HG03342 (cell line): ENCODE data around the gene ACBD6.

Experiments used
- ATAC-seq: cut with Tn5 transposase; IDR thresholded peaks from one replicate; pipeline ENCODE4 v1.9.1; 2021; ENCODE audit warnings: mild to moderate bottlenecking, moderate library complexity; ENCODE audit not compliant: unreplicated experiment

Gene ACBD6

GRCh38 chr1:180261030-180261429, 241.3 kb downstream of the ACBD6 start:
- ATAC-seq: no peak

- ATAC-seq: no peak
Measured at GRCh38 chr1:180260541-180260940, 241.8 kb downstream of the ACBD6 start.

- ATAC-seq: no peak
Measured at GRCh38 chr1:180259431-180260338, 242.7 kb downstream of the ACBD6 start.

GRCh38 chr1:180258935-180259334, 243.4 kb downstream of the ACBD6 start:
- ATAC-seq: no peak

GRCh38 chr1:180258290-180258689, 244.1 kb downstream of the ACBD6 start:
- no peak for ATAC-seq

- no peak for ATAC-seq
Measured at GRCh38 chr1:180257486-180257885, 244.9 kb downstream of the ACBD6 start.

GRCh38 chr1:180257028-180257386, 245.4 kb downstream of the ACBD6 start:
- no peak for ATAC-seq

GRCh38 chr1:180256341-180257027, 245.9 kb downstream of the ACBD6 start:
- ATAC-seq: no peak

- no peak for ATAC-seq
Measured at GRCh38 chr1:180255536-180256340, 246.6 kb downstream of the ACBD6 start.

GRCh38 chr1:180254854-180255253, 247.5 kb downstream of the ACBD6 start:
- no peak for ATAC-seq

GRCh38 chr1:180254496-180254819, 247.9 kb downstream of the ACBD6 start:
- ATAC-seq: no peak

GRCh38 chr1:180253585-180254495, 248.5 kb downstream of the ACBD6 start:
- ATAC-seq: no peak

- no peak for ATAC-seq
Measured at GRCh38 chr1:180252638-180253536, 249.5 kb downstream of the ACBD6 start.

- no peak for ATAC-seq
Measured at GRCh38 chr1:180251526-180252305, 250.7 kb downstream of the ACBD6 start.

- no peak for ATAC-seq
Measured at GRCh38 chr1:180250883-180251509, 251.4 kb downstream of the ACBD6 start.

- ATAC-seq: no peak
Measured at GRCh38 chr1:180250499-180250770, 251.9 kb downstream of the ACBD6 start.

GRCh38 chr1:180249725-180250498, 252.5 kb downstream of the ACBD6 start:
- ATAC-seq: no peak
